ENCODE measurements around the gene CKAP2L. TPM values are rescaled to one million over a fixed set of nuclear protein-coding genes. Genes with fewer than 3 reads are reported as not detected.

Gene CKAP2L
- total RNA-seq, 3 donors from 2014 or later (not counting 1 experiment from before 2014, with no cell fraction given), result 1.2 to 3.4 (median 1.2) TPM

GRCh38 chr2:112800881-112801583 lies 36.6 kb upstream of the CKAP2L start:
- no peaks in the 10 kb centered on the region for H3K36me3 ChIP-seq (ENCODE audit: control insufficient read depth, insufficient read depth, low read length)
- H3K27me3 ChIP-seq (ENCODE audit: control insufficient read depth, insufficient read depth, low read length), result no peaks in the 10 kb centered on the region
- Mint-ChIP-seq H3K36me3 (no peaks in the 10 kb centered on the region), H3K27ac (no peak overlapping the region), H3K27me3 (ENCODE audit: low read depth in 2 of 2) (no peaks in the 10 kb centered on the region), H3K4me1 (peaks cover 8 to 10% of the 10 kb centered on the region in 2 donors), H3K9me3 (no peaks in the 10 kb centered on the region), H3K4me3 (no peak overlapping the region)
- no peak for ATAC-seq
- no peak for TF ChIP-seq CTCF (IDR thresholded peaks at IDR 0.05)
- no peak overlapping the region for H3K4me3 ChIP-seq (ENCODE audit: low read length)
- no peak for DNase-seq
- H3K9me3 ChIP-seq (ENCODE audit: control insufficient read depth, insufficient read depth, low read length), result no peaks in the 10 kb centered on the region
- no peaks in the 10 kb centered on the region for H3K4me1 ChIP-seq (ENCODE audit: control insufficient read depth, insufficient read depth, low read length)
- WGBS (ENCODE audit: insufficient coverage), result 92% methylated on average over 4 of the region's 4 CpGs
- no peak overlapping the region for H3K27ac ChIP-seq (ENCODE audit: low read length)
- intact Hi-C loops (cut with micrococcal nuclease), result no loop called here

GRCh38 chr2:112798979-112799975 lies 34.9 kb upstream of the CKAP2L start:
- no peaks in the 10 kb centered on the region for H3K36me3 ChIP-seq (ENCODE audit: control insufficient read depth, insufficient read depth, low read length)
- 64% methylated on average over 8 of the region's 8 CpGs for WGBS (ENCODE audit: insufficient coverage)
- Mint-ChIP-seq H3K27me3 (ENCODE audit: low read depth in 2 of 2) (no peaks in the 10 kb centered on the region), H3K9me3 (no peaks in the 10 kb centered on the region), H3K36me3 (no peaks in the 10 kb centered on the region), H3K4me3 (no peak overlapping the region), H3K4me1 (peaks cover 11 to 20% of the 10 kb centered on the region in 2 donors), H3K27ac (peak overlapping the region in 1 of 2 donors; percentile 23)
- intact Hi-C loops (cut with micrococcal nuclease), result no loop called here
- peak in 1 of 3 donors; percentile 61 for ATAC-seq
- DNase-seq, result no peak
- H3K4me1 ChIP-seq (ENCODE audit: control insufficient read depth, insufficient read depth, low read length), result no peaks in the 10 kb centered on the region
- no peak for TF ChIP-seq CTCF (IDR thresholded peaks at IDR 0.05)
- no peak overlapping the region for H3K27ac ChIP-seq (ENCODE audit: low read length)
- no peak overlapping the region for H3K4me3 ChIP-seq (ENCODE audit: low read length)
- no peaks in the 10 kb centered on the region for H3K9me3 ChIP-seq (ENCODE audit: control insufficient read depth, insufficient read depth, low read length)
- H3K27me3 ChIP-seq (ENCODE audit: control insufficient read depth, insufficient read depth, low read length), result no peaks in the 10 kb centered on the region

- H3K27ac ChIP-seq (ENCODE audit: low read length), result no peak overlapping the region
- intact Hi-C loops (cut with micrococcal nuclease), result no loop called here
- Mint-ChIP-seq H3K27ac (no peak overlapping the region), H3K9me3 (no peaks in the 10 kb centered on the region), H3K36me3 (no peaks in the 10 kb centered on the region), H3K4me1 (peaks cover 23 to 32% of the 10 kb centered on the region in 2 donors), H3K27me3 (ENCODE audit: low read depth in 2 of 2) (no peaks in the 10 kb centered on the region), H3K4me3 (no peak overlapping the region)
- DNase-seq (no peak), ATAC-seq (no peak)
- H3K4me1 ChIP-seq (ENCODE audit: control insufficient read depth, insufficient read depth, low read length), result no peaks in the 10 kb centered on the region
- H3K9me3 ChIP-seq (ENCODE audit: control insufficient read depth, insufficient read depth, low read length), result no peaks in the 10 kb centered on the region
- no peak overlapping the region for H3K4me3 ChIP-seq (ENCODE audit: low read length)
- no peaks in the 10 kb centered on the region for H3K36me3 ChIP-seq (ENCODE audit: control insufficient read depth, insufficient read depth, low read length)
- no CpG with 5 or more reads among the region's 1 CpG for WGBS (ENCODE audit: insufficient coverage)
- no peaks in the 10 kb centered on the region for H3K27me3 ChIP-seq (ENCODE audit: control insufficient read depth, insufficient read depth, low read length)
- no peak for TF ChIP-seq CTCF (IDR thresholded peaks at IDR 0.05)
These were observed 32.1 kb upstream of the CKAP2L start for GRCh38 chr2:112796486-112796885.

All from natural killer cell (primary cell).